CD14-positive monocyte (primary cell): ENCODE data around the gene EBNA1BP2. TPM values are rescaled to one million over a fixed set of nuclear protein-coding genes. Genes with fewer than 3 reads are reported as not detected.

Experiments
- polyA plus RNA-seq, 3 donors: library from polyadenylated mRNA; depleted of rRNA in 1 of 3; unstranded in 2 of 3; stranded (reverse) in 1 of 3; fragments of 300-500 nt in 2 of 3; fragments of >200 nt in 1 of 3; fragmentation: Illumina TruSeq in 2 of 3; gene quantifications; 1 replicate in 2 of 3; 2 replicates in 1 of 3; pipeline ENCODE4 v1.2.3, GENCODE V29; 2012 to 2021
- small RNA-seq: library from RNA; depleted of rRNA; stranded (forward); fragments of <200 nt; gene quantifications from one replicate; pipeline ENCODE3, GENCODE V24; 2012; ENCODE audit warnings: low read depth; ENCODE audit not compliant: insufficient read length

Gene EBNA1BP2
- polyA plus RNA-seq, 3 donors, result 10.2 to 37.2 (median 30.9) TPM

Small RNAs within 50 kb of the gene (small RNA-seq; reads per million reads assigned to genes)
- gene RNA5SP46, result not detected

Other genes starting within 250 kb of the EBNA1BP2 start
- gene SLC2A1, start 213.4 kb downstream of the EBNA1BP2 start, polyA plus RNA-seq, result 1 to 10 TPM in 1 of 3 donors, under 1 TPM in 2; 0.56 to 5.0 (median 0.71) TPM
- under 1 TPM in 2 of 3 donors, not detected in 1; 0.01 to 0.05 TPM for gene CFAP57, start within 50 bp of the EBNA1BP2 start, polyA plus RNA-seq
- not detected for gene TMEM125, start 97.7 kb upstream of the EBNA1BP2 start, polyA plus RNA-seq
- gene C1orf210, start 113.3 kb upstream of the EBNA1BP2 start, polyA plus RNA-seq, result under 1 TPM in 1 of 3 donors, not detected in 2; 0.05 TPM
- under 1 TPM in 1 of 3 donors, not detected in 2; 0.16 TPM for gene TIE1, start 128.7 kb upstream of the EBNA1BP2 start, polyA plus RNA-seq
- not detected for gene MPL, start 165.5 kb upstream of the EBNA1BP2 start, polyA plus RNA-seq
- gene CDC20, start 186.7 kb upstream of the EBNA1BP2 start, polyA plus RNA-seq, result under 1 TPM in 2 of 3 donors, not detected in 1; 0.08 to 0.10 TPM
- gene ELOVL1, start 195.7 kb upstream of the EBNA1BP2 start, polyA plus RNA-seq, result 100 to 1,000 TPM; 135 to 151 (median 148) TPM
- gene MED8, start 217.5 kb upstream of the EBNA1BP2 start, polyA plus RNA-seq, result 10 to 100 TPM; 16.6 to 41.8 (median 40.7) TPM
- 10 to 100 TPM in 1 of 3 donors, 1 to 10 TPM in 2; 2.4 to 29.9 (median 2.6) TPM for gene SZT2, start 217.6 kb upstream of the EBNA1BP2 start, polyA plus RNA-seq